Omental fat pad (tissue), 4 donors: ENCODE measurements around the gene UTF1. TPM values are rescaled to one million over a fixed set of nuclear protein-coding genes. Genes with fewer than 3 reads are reported as not detected.

Source experiments
- ATAC-seq: fragments of 150-250 bp; one replicate; pipeline ENCODE4 v1.9.1; 2016; ENCODE audit warnings: mild to moderate bottlenecking, moderate library complexity; ENCODE audit not compliant: low FRiP score
- DNase-seq: peaks from one replicate; pipeline ENCODE4 v3.0.0-alpha.2; 2019; ENCODE audit warnings: low spot score
- total RNA-seq, 4 donors: library from RNA; depleted of rRNA; stranded (reverse); fragments of >200 nt; gene quantifications; one replicate each; pipeline ENCODE4 v1.1.0, GENCODE V29; 2016
- TF ChIP-seq, protein P1 (sequence below), 3 donors: fragments of 450-650 bp; IDR thresholded peaks; one replicate each; pipeline ENCODE4 v1.5.1; 2016 to 2017; ENCODE audit warnings: antibody characterized with exemption in 3 of 3, mild to moderate bottlenecking in 3 of 3, moderate library complexity in 2 of 3

The UTF1 gene
- total RNA-seq, 4 donors from 2014 or later: not detected

DNA sequence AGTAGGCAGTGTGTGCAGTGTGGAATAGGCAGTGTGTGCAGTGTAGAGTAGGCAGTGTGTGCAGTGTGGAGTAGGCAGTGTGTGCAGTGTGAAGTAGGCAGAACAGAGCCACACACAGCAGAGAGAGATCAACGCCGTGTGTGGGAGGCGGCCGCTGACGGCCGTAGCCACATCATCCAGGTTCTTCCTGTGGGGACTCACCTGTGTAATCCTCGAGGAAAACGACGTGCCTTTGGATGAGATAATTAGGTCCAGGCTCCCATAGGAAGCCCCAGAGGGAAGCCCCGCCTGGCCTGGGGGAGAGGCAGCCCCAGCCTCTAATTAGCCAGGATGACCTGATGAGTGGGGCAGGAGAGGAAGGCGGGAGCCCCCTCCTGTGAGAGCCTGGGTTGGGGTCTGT lies 44.6 kb upstream of the UTF1 start:
- ATAC-seq (no peak), DNase-seq (no peak)
- TF ChIP-seq, protein P1, sequence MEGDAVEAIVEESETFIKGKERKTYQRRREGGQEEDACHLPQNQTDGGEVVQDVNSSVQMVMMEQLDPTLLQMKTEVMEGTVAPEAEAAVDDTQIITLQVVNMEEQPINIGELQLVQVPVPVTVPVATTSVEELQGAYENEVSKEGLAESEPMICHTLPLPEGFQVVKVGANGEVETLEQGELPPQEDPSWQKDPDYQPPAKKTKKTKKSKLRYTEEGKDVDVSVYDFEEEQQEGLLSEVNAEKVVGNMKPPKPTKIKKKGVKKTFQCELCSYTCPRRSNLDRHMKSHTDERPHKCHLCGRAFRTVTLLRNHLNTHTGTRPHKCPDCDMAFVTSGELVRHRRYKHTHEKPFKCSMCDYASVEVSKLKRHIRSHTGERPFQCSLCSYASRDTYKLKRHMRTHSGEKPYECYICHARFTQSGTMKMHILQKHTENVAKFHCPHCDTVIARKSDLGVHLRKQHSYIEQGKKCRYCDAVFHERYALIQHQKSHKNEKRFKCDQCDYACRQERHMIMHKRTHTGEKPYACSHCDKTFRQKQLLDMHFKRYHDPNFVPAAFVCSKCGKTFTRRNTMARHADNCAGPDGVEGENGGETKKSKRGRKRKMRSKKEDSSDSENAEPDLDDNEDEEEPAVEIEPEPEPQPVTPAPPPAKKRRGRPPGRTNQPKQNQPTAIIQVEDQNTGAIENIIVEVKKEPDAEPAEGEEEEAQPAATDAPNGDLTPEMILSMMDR (IDR thresholded peaks at IDR 0.05): no peak

DNA sequence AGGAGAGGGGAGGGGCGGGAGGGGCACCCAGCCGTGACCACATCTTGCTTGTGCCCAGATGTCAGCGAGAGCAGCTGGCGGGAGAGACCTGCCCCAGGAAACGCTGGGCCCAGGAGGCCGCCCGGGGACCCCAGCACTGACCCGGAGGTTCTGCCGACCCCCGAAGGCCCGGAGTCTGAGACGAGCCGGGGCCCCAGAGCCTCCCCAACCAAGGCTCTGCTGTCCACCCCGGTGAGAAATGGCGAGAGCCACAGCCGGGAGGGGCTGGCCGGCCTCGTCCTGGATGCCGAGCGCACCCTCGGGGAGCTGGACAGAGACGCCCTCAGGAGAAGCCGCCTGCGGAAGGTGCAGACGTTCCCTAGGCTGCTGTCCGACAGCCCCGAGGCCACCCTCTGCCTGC lies 44.1 kb upstream of the UTF1 start:
- TF ChIP-seq, protein P1 (IDR thresholded peaks at IDR 0.05): no peak
- ATAC-seq (no peak), DNase-seq (no peak)

DNA sequence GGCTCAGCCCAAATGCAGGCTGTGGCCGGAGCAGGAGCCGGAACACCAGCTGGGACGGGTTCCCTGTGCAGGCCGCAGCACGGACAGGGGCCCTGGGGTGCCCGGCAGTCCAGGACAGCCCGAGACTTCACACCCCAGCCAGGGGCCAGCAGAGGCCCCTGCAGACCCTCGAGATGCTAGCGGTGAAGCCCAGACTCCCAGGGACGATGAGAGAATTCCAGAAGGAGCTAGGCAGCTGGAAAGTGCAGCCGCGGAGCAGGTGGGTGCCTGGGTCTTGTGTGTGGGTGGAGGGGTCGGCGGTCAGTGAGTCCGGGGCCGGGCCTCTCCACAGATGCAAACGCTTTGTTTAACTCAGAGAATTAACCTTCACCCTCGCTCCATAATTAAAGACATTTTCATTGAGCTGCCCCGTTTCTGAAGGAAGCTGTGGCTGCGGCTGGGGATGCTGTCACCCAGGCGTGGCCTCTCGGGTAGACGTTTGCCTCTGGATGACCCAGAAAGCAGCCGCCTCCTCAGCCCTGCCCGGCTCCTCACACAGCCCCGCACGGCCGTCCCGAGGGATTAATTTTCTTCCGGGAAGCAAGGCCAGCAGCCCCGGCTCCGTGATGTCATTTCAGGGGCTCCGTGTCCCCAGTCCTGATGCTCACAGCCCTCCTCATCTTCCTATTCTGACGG lies 43.5 kb upstream of the UTF1 start:
- DNase-seq (no peak), ATAC-seq (no peak)
- TF ChIP-seq, protein P1 (IDR thresholded peaks at IDR 0.05): no peak

DNA sequence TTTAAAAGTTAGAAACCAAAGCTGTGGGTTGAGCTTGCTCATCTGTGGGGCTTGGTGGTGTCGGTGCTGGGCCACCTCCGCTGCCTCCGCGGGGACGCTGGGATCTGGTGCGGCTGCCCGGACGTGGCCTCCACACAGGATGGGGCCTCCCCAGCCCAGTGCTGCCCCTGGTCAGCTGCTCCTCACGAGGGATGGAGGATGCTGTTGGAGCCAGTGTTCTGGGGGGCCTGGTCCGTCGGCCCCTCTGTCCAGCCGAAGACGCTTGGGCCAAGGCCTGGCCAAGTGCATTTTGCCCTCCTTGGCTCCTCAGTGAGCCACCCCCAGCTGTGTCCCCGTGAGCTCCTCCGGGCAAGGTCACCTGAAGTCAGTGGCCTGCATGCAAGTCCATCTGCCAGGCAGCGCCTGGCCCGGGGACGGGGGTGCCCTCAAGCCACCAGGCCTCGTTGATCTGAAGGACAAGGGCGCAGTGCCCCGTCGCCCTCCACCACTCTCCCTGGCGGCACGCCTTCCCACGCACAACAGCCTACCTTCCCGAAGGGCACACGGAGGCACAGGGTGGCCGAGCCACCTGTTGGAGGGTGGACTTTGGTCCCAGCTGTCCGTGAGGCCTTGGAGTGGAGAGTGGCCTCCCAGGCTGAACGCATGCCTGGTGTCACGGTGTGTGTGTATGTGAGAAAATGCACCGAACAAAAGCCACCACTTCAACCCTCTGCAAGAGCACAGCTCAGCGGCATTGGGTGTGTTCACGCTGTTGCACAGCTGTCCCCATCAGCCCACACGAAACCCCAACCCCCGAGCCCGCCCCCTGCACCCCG lies 42.7 kb upstream of the UTF1 start:
- no peak for ATAC-seq

DNA sequence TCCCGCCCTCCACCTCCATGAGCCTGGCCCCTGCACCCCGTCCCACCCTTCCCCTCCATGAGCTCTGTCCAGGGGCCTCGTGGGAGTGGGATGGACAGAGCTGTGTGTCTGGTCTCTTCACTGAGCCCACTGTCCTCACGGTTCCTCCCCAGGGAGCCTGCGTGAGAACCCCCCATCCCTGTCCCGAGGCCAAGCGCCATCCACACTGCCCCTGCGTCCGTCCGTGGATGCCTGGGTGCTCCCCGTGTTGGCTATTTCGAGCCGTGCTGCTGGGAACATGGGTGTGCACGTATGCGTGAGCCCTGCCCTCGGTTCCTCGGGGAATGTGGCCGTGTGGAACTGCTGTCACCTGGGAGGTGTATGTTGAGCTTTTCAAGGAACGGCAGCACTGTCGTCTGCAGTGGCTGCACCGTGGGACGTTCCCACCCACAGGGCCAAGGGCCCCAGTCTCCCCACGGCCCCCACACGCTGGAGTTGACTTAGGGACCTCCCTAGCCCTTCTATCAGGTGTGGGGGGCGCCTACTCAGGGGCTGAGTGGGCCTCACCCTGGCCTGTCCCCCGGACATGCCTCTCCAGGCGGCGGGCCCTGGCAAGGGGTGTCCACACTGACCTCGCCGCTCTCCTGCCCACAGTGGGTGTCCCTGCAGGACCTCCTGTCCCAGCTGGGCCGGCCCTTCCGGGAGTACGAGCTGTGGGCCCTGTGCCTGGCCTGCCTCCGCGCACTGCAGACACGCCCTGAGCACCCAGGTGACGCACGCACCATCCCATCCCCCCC lies 41.9 kb upstream of the UTF1 start:
- no peak for DNase-seq
- ATAC-seq: no peak
- TF ChIP-seq, protein P1 (IDR thresholded peaks at IDR 0.05): no peak

More for the DNA sequence above, 42.7 kb upstream of the UTF1 start:
- DNase-seq: no peak
- TF ChIP-seq, protein P1 (IDR thresholded peaks at IDR 0.05): no peak

DNA sequence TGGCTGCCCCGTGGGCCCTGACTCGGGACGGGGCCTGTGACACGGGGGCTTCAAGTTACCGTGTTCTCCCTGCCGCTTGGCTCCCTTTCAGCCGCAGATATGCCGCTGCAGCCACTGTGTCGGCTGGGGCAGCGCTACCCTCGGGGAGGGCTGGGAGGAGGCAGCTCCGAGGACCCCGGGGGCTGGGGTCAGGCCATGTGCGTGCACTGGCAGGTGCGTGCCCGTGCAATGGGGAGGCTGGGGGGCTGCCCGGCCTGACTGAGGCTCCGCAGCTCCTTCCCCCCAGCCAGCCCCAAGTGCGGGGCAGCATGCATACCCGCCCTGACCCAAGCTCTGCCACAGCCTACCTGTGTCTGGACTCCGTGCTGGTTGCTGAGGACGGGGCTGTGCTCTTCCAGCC lies 40.8 kb upstream of the UTF1 start:
- TF ChIP-seq, protein P1 (IDR thresholded peaks at IDR 0.05): no peak
- DNase-seq (no peak), ATAC-seq (no peak)
